ENCODE results near the gene OLFM2. TPM values are rescaled to one million over a fixed set of nuclear protein-coding genes. Genes with fewer than 3 reads are reported as not detected.
A peak's percentile ranks its signal among the peaks of the same experiment; 100 is the strongest.
"Not testable (repeated sequence)": the region's sequence is repeated elsewhere in the genome, so short reads cannot be mapped to it uniquely, and the experiment has no call there.

The OLFM2 gene
- total RNA-seq, 1 donor from 2014 or later = 0.89 TPM

DNA sequence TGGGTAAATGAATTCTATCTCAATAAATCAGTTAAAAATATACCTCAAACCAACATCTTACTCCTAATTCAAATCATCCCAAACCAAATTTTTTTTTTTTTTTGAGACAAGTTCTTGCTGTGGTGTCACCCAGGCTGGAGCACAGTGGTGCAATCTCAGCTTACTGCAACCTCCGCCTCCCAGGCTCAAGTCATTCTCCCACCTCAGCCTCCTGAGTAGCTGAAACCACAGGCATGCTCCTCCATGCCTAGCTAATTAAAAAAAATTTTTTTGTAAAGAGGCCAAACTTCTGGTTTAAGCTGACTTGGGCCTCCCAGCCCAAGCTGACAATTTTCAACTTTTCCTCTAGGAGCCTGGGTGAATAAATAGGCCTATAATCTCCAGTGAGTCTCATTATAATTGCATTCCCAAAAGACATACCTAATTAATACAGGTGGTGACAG lies 22.1 kb upstream of the OLFM2 start:
- H3K4me3 Mint-ChIP-seq (ENCODE audit: low read depth) = no peak overlapping the region
- DNase-seq (ENCODE audit: low spot score) = no peak
- H3K36me3 Mint-ChIP-seq (ENCODE audit: low read depth) = no peaks in the 10 kb centered on the region
- H3K9me3 Mint-ChIP-seq = no peaks in the 10 kb centered on the region
- no peaks in the 10 kb centered on the region for H3K4me1 Mint-ChIP-seq (ENCODE audit: low read depth)
- H3K27ac Mint-ChIP-seq = no peak overlapping the region
- intact Hi-C loops (cut with micrococcal nuclease) = no loop called here
- H3K27me3 Mint-ChIP-seq (ENCODE audit: low read depth) = peaks cover 2% of the 10 kb centered on the region

DNA sequence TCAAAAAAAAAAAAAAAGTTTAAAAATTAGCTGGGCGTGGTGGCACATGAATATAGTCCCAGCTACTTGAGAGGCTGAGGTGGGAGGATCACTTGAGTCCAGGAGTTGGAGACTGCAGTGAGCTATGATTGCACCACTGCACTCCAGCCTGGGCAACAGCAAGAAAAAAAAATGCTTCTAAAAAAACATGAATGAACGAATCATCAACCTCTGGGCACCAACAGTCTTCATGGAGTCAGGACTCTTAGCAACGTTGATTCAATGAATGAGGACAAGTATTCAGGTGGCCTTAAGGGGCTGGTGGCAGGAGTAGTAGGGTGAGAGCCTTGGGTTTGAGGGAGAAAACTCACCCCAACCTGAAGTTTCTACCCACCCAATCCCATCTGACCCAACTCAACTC lies 20.6 kb upstream of the OLFM2 start:
- DNase-seq (ENCODE audit: low spot score) = no peak
- Mint-ChIP-seq H3K4me1 (ENCODE audit: low read depth) (no peaks in the 10 kb centered on the region), H3K9me3 (no peaks in the 10 kb centered on the region), H3K27me3 (ENCODE audit: low read depth) (peaks cover 2% of the 10 kb centered on the region), H3K36me3 (ENCODE audit: low read depth) (no peaks in the 10 kb centered on the region), H3K4me3 (ENCODE audit: low read depth) (no peak overlapping the region), H3K27ac (no peak overlapping the region)
- intact Hi-C loops (cut with micrococcal nuclease) = no loop called here

DNA sequence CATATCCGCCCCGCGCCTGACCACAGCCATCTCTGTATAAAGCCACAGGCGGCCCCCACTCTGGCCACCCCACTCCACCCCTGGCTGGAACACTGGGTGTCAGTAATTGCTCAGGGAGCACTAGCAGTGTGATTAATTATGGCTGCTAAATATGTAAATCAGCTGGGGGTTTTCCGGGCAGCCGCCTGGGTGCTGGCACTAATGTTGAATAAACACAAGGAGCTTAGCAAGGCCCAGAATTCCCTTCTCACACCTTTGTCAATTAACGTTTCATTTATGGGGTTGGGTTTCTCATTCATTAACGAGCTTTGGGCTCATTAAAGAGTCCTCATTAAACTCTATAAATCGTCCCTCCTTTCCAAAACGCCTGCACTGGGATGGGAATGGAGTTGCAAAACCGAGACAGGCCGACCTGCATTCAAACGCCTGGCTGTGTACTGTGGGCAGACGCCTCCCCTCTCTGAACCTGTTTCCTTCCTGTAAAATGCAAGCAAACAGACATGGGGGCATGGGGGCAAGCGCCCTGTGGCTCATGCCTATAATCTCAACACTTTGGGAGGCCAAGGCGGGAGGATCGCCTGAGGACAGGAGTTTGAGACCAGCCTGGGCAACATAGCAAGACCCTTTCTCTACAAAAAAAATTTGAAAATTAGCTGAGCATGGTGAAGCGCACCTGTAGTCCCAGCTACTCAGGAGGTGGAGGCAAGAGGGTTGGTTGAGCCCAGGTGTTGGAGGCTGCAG lies 17.7 kb upstream of the OLFM2 start:
- Mint-ChIP-seq H3K36me3 (ENCODE audit: low read depth) (no peaks in the 10 kb centered on the region), H3K27me3 (ENCODE audit: low read depth) (no peaks in the 10 kb centered on the region), H3K4me3 (ENCODE audit: low read depth) (no peak overlapping the region), H3K9me3 (no peaks in the 10 kb centered on the region), H3K4me1 (ENCODE audit: low read depth) (no peaks in the 10 kb centered on the region), H3K27ac (no peak overlapping the region)
- no peak for DNase-seq (ENCODE audit: low spot score)
- intact Hi-C loops (cut with micrococcal nuclease) = no loop called here

DNA sequence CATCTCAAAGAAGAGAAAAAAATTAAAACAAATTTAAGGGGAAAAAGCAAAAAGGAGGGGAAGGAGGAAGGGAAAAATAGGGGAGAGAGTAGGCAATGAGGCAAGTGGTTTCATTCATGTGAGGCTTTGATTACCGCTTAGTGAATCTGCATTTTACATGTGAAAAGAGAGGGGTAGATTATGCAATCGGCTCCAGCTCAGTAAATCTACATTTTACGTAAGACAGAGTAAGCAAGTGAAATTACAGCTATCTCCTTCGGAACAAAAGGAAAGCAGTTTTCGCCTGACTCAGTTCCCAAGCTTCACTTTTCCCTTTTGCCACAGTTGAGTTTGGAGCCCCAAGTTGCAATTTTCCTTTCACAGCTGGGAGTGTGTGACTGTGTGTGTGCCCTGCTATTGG lies 16.0 kb upstream of the OLFM2 start:
- Mint-ChIP-seq H3K27me3 (ENCODE audit: low read depth) (no peaks in the 10 kb centered on the region), H3K27ac (no peak overlapping the region), H3K9me3 (no peaks in the 10 kb centered on the region), H3K36me3 (ENCODE audit: low read depth) (no peaks in the 10 kb centered on the region), H3K4me1 (ENCODE audit: low read depth) (no peaks in the 10 kb centered on the region), H3K4me3 (ENCODE audit: low read depth) (no peak overlapping the region)
- no peak for DNase-seq (ENCODE audit: low spot score)
- intact Hi-C loops (cut with micrococcal nuclease) = no loop called here

DNA sequence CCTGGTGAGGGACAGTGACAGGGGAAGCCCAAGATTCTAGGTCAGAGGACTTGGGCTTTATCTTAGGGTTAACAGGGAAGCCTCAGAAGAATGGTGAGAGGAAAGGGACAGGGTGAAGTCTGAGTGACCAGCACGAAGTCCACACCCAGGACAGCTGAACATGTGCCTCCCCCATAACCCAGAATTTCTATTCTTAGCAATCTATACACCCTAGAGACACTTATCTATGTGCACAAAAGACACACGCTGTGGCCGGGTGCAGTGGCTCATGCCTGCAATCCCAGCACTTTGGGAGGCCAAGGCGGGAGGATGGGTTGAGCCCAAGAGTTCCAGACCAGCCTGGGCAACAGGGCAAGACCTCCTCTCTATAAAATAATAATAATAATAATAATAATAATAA lies 11.1 kb upstream of the OLFM2 start:
- H3K36me3 Mint-ChIP-seq (ENCODE audit: low read depth) = no peaks in the 10 kb centered on the region
- peaks cover 2% of the 10 kb centered on the region for H3K27me3 Mint-ChIP-seq (ENCODE audit: low read depth)
- H3K4me1 Mint-ChIP-seq (ENCODE audit: low read depth) = no peaks in the 10 kb centered on the region
- no peaks in the 10 kb centered on the region for H3K9me3 Mint-ChIP-seq
- intact Hi-C loops (cut with micrococcal nuclease) = no loop called here
- no peak overlapping the region for H3K27ac Mint-ChIP-seq
- DNase-seq (ENCODE audit: low spot score) = no peak
- H3K4me3 Mint-ChIP-seq (ENCODE audit: low read depth) = no peak overlapping the region

DNA sequence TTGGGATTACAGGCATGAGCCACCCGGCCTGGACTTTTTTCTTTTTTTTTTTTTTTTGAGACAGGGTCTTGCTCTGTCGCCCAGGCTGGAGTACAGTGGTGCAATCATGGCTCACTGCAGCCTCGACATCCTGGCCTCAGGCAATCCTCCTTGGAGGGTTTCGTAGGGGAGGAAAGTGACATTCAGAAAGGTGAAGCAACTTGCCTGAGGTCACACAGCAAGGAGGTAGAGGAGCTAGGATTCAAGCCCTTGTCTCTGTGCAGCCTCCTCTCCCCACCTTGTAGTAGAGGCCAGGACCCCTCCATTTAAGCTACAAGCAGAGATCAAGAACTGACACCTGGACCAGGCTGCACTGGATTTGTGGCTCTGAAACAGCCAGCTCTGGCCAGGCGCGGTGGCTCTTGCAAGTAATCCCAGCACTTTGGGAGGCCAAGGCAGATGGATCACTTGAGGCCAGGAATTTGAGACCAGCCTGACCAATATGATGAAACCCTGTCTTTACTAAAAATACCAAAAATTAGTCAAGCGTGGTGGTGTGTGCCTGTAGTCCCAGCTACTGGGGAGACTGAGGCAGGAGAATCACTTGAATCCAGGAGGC lies 10.3 kb upstream of the OLFM2 start:
- H3K4me1 Mint-ChIP-seq (ENCODE audit: low read depth); H3K27ac Mint-ChIP-seq; H3K4me3 Mint-ChIP-seq (ENCODE audit: low read depth); DNase-seq (ENCODE audit: low spot score); intact Hi-C loops (cut with micrococcal nuclease); H3K27me3 Mint-ChIP-seq (ENCODE audit: low read depth); H3K36me3 Mint-ChIP-seq (ENCODE audit: low read depth); H3K9me3 Mint-ChIP-seq: not testable (repeated sequence)

DNA sequence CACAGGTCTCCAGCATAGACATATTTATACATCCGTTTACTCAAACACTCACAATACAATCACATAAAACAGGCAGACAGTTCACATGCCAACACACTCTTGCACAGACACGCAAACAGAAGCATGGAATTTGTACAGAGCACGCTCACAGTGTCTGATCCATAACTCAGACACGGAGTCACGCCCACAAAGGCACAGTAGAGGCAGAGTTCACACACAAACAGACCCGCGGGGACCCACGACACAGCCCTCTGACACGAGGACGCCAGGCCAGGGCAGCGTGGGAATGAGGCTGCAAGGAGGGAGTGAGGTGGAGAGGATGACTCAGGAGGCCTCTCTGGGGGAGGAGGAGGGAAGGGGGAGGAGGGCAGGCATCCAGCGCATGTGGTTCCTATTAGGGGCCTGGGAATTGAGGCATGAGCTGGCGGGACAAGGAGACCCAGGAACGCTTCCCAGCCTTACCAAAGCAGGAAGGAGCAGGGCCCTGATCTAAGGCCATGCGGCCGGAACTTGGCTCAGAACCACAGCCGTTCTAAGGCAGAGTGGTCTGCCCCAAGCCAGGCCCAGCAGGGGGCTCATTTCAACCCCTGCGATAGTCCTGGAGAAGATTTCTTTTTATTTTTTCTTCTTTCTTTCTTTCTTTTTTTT lies 9.1 kb upstream of the OLFM2 start:
- Mint-ChIP-seq H3K36me3 (ENCODE audit: low read depth) (no peaks in the 10 kb centered on the region), H3K27ac (no peak overlapping the region), H3K4me1 (ENCODE audit: low read depth) (no peaks in the 10 kb centered on the region), H3K9me3 (no peaks in the 10 kb centered on the region), H3K4me3 (ENCODE audit: low read depth) (no peak overlapping the region), H3K27me3 (ENCODE audit: low read depth) (peaks cover 6% of the 10 kb centered on the region)
- intact Hi-C loops (cut with micrococcal nuclease) = no loop called here
- DNase-seq (ENCODE audit: low spot score) = no peak

DNA sequence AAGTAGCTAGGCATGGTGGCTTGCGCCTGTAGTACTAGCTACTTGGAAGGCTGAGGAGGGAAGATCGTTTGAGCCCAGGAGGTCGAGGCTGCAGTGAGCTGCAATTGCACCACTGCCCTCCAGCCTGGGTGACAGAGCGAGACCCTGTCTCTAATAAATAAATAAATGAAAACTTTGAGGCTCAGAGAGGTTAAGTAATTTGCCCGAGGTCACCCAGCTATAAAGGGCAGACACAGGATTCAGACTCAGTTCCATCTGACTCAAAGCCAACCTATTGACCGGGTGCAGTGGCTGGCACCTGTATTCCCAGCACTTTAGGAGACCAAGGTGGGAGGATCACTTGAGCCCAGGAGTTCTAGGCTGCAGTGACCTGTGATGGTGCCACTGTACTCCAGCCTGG lies 7.4 kb upstream of the OLFM2 start:
- peaks cover 8% of the 10 kb centered on the region for H3K27me3 Mint-ChIP-seq (ENCODE audit: low read depth)

DNA sequence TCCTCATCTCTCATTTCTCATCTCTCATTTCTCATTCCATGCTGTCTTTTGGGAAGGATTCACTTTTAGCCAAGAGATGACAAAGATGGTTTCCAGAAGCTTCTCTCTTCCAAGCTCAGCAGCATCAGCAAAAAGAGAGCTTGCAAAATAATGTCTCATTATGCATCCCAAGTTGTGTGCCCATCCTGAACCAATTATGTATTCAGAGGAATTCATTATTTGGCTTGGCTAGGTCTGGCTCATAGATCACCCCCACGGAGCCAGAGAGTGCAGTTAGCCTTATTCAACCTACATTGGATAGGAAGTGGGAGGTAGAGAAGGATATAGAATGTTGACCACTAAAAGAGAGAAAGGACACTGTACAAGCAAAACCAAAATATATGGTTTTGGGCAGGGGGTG lies 5.4 kb upstream of the OLFM2 start:
- Mint-ChIP-seq H3K4me3 (ENCODE audit: low read depth) (no peak overlapping the region), H3K36me3 (ENCODE audit: low read depth) (peaks cover 3% of the 10 kb centered on the region), H3K9me3 (no peaks in the 10 kb centered on the region), H3K27me3 (ENCODE audit: low read depth) (peaks cover 19% of the 10 kb centered on the region), H3K4me1 (ENCODE audit: low read depth) (peaks cover 3% of the 10 kb centered on the region), H3K27ac (no peak overlapping the region)
- DNase-seq (ENCODE audit: low spot score) = no peak
- intact Hi-C loops (cut with micrococcal nuclease) = no loop called here

More for the DNA sequence above, 7.4 kb upstream of the OLFM2 start:
- no peak overlapping the region for H3K4me3 Mint-ChIP-seq (ENCODE audit: low read depth)
- no peaks in the 10 kb centered on the region for H3K9me3 Mint-ChIP-seq
- intact Hi-C loops (cut with micrococcal nuclease) = no loop called here
- H3K4me1 Mint-ChIP-seq (ENCODE audit: low read depth) = no peaks in the 10 kb centered on the region
- no peaks in the 10 kb centered on the region for H3K36me3 Mint-ChIP-seq (ENCODE audit: low read depth)
- no peak overlapping the region for H3K27ac Mint-ChIP-seq
- DNase-seq (ENCODE audit: low spot score) = no peak

DNA sequence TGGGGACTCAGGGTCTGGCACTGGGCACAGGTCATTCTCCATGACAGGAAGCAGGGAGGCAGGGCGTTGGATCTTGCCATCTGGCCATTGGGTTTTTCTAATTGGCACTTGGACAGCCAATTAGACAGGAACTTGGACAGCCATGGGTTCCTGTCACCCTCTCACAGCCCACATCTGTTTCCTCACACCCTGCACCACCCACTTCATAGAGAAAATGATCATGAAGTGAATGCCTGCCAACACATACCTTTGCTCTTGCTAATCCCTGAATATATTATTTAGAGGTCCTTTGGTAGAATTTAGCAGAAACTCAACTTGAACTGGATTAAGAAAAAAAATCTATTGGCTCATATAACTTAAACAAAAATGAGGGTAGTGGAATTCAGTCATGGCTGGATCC lies 4.9 kb upstream of the OLFM2 start:
- H3K4me1 Mint-ChIP-seq (ENCODE audit: low read depth) = peaks cover 3% of the 10 kb centered on the region
- peaks cover 19% of the 10 kb centered on the region for H3K27me3 Mint-ChIP-seq (ENCODE audit: low read depth)
- H3K4me3 Mint-ChIP-seq (ENCODE audit: low read depth) = no peak overlapping the region
- no peak for DNase-seq (ENCODE audit: low spot score)
- peaks cover 3% of the 10 kb centered on the region for H3K36me3 Mint-ChIP-seq (ENCODE audit: low read depth)
- H3K27ac Mint-ChIP-seq = no peak overlapping the region
- intact Hi-C loops (cut with micrococcal nuclease) = no loop called here
- H3K9me3 Mint-ChIP-seq = no peaks in the 10 kb centered on the region

DNA sequence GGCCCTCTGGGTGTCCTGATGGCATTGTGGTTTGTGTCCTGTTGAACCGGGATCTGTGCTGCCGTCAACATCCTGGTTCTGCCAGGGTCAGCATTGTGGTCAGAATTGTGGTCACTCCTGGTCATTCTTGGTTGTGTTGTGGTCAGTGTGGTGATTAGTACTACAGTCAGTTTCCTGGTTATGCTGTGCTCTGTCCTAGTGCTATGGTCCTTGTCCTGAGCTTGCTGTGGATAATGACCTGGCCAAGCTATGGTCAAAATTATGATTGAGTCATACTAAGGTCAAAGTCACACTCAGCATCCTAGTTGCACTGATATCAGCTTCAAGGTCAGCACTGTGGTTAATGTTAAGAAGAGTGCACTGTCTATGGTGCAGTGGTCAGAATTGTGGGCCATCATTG lies 4.5 kb upstream of the OLFM2 start:
- H3K4me3 Mint-ChIP-seq (ENCODE audit: low read depth) = no peak overlapping the region
- H3K27ac Mint-ChIP-seq = no peak overlapping the region
- intact Hi-C loops (cut with micrococcal nuclease) = no loop called here
- H3K4me1 Mint-ChIP-seq (ENCODE audit: low read depth) = peaks cover 3% of the 10 kb centered on the region
- peaks cover 20% of the 10 kb centered on the region for H3K27me3 Mint-ChIP-seq (ENCODE audit: low read depth)
- no peaks in the 10 kb centered on the region for H3K9me3 Mint-ChIP-seq
- DNase-seq (ENCODE audit: low spot score) = no peak
- H3K36me3 Mint-ChIP-seq (ENCODE audit: low read depth) = peaks cover 3% of the 10 kb centered on the region

DNA sequence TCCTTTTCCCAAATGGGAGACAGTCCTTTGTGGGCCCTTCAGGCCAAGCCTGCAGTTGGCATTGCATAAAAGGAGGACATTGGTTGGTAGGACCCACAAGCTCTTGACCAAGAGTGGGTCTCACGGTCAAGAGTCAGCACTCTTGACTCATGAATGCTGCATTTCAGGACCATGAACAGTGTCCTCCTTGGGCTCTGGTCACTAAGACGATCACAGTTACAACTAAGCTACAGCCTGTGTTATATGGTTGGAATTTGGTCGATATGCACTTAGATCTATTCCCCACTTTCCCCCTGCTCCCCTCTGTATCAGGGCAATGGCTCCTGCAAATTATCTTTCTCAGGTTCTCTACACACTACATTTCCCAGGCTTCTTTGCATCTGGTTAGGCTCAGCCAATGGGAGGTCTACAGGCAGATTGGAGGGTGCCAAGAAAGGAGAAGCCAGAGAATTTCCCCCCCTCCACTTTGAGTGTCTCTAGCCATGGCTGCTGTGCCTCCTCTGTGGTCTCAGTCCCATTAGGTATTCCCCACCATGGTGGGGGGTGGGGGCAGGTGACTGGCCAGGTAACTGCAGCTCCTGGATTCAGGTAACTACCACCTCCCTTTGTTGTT lies 3.1 kb upstream of the OLFM2 start:
- peaks cover 11% of the 10 kb centered on the region for H3K4me1 Mint-ChIP-seq (ENCODE audit: low read depth)
- H3K9me3 Mint-ChIP-seq = no peaks in the 10 kb centered on the region
- intact Hi-C loops (cut with micrococcal nuclease) = no loop called here
- H3K4me3 Mint-ChIP-seq (ENCODE audit: low read depth) = no peak overlapping the region
- H3K36me3 Mint-ChIP-seq (ENCODE audit: low read depth) = peaks cover 3% of the 10 kb centered on the region
- peaks cover 32% of the 10 kb centered on the region for H3K27me3 Mint-ChIP-seq (ENCODE audit: low read depth)
- no peak overlapping the region for H3K27ac Mint-ChIP-seq
- no peak for DNase-seq (ENCODE audit: low spot score)

DNA sequence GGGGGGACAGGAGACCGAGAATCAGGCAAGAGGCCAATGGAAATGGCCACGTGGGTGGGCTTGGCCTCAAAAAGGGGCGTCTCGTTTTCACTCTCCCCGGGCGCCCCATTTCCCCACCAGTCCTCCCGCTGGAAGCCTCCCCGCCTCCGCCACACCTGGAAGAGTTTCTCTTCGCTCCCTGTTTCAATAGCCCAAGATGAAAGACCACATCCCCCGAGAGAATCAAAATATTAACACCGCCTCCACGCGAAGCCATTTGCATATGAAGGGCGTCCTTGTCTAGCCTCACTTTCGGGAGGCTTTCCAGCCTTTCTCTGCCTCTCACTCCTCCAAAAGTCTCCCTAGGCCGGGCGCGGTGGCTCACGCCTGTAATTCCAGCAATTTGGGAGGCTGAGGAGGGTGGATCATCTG lies 691 bp upstream of the OLFM2 start:
- peaks cover 3% of the 10 kb centered on the region for H3K36me3 Mint-ChIP-seq (ENCODE audit: low read depth)
- no peaks in the 10 kb centered on the region for H3K9me3 Mint-ChIP-seq
- H3K4me1 Mint-ChIP-seq (ENCODE audit: low read depth) = peaks cover 14% of the 10 kb centered on the region
- peak overlapping the region; percentile 22 for H3K4me3 Mint-ChIP-seq (ENCODE audit: low read depth)
- DNase-seq (ENCODE audit: low spot score) = no peak
- peaks cover 43% of the 10 kb centered on the region for H3K27me3 Mint-ChIP-seq (ENCODE audit: low read depth)
- intact Hi-C loops (cut with micrococcal nuclease) = no loop called here
- no peak overlapping the region for H3K27ac Mint-ChIP-seq
